ENCODE data around the gene GALNT6. TPM values are rescaled to one million over a fixed set of nuclear protein-coding genes. Genes with fewer than 3 reads are reported as not detected.

The GALNT6 gene
- total and polyA plus RNA-seq, 2 experiments from 2014 or later = 28.4 to 30.7 TPM

- Histone ChIP-seq H3K4me2 (no peak overlapping the region), H3K9me3 (ENCODE audit: low read depth) (no peaks in the 10 kb centered on the region), H3K79me2 (no peaks in the 10 kb centered on the region), H3K36me3 (replicated peaks; ENCODE audit: insufficient read depth, low read depth) (no peaks in the 10 kb centered on the region), H3K27me3 (no peaks in the 10 kb centered on the region), H3K27ac (no peak overlapping the region), H2AFZ (no peak overlapping the region), H3K9me2 (replicated peaks; ENCODE audit: insufficient read depth) (no peaks in the 10 kb centered on the region), H3K4me3 (no peak overlapping the region), H4K20me1 (ENCODE audit: insufficient read depth, poor library complexity, severe bottlenecking) (no peaks in the 10 kb centered on the region), H3K4me1 (ENCODE audit: insufficient read depth) (peaks cover 10% of the 10 kb centered on the region)
- TF ChIP-seq CTCF (IDR thresholded peaks at IDR 0.05; ENCODE audit: poor library complexity) = no peak
- TF ChIP-seq EZH2 (IDR thresholded peaks at IDR 0.05; ENCODE audit: borderline replicate concordance) = no peak
- TF ChIP-seq EZH2phosphoT487 (IDR thresholded peaks at IDR 0.05; ENCODE audit: low read depth, severe bottlenecking, unreplicated experiment) = no peak
- no peak for DNase-seq (ENCODE audit: low spot score)
- WGBS (ENCODE audit: low lambda C conversion rate, missing lambda C conversion rate) = 88% methylated on average over 16 of the region's 17 CpGs
Measured at GRCh38 chr12:51368640-51369517, 22.3 kb downstream of the GALNT6 start.

- Histone ChIP-seq H4K20me1 (ENCODE audit: insufficient read depth, poor library complexity, severe bottlenecking) (no peaks in the 10 kb centered on the region), H3K4me3 (no peak overlapping the region), H3K79me2 (no peaks in the 10 kb centered on the region), H3K9me2 (replicated peaks; ENCODE audit: insufficient read depth) (no peaks in the 10 kb centered on the region), H3K36me3 (replicated peaks; ENCODE audit: insufficient read depth, low read depth) (no peaks in the 10 kb centered on the region), H3K9me3 (ENCODE audit: low read depth) (no peaks in the 10 kb centered on the region), H3K27me3 (no peaks in the 10 kb centered on the region), H2AFZ (no peak overlapping the region), H3K4me1 (ENCODE audit: insufficient read depth) (no peaks in the 10 kb centered on the region), H3K27ac (no peak overlapping the region), H3K4me2 (no peak overlapping the region)
- TF ChIP-seq EZH2 (IDR thresholded peaks at IDR 0.05; ENCODE audit: borderline replicate concordance) (no peak), CTCF (IDR thresholded peaks at IDR 0.05; ENCODE audit: poor library complexity) (no peak), EZH2phosphoT487 (IDR thresholded peaks at IDR 0.05; ENCODE audit: low read depth, severe bottlenecking, unreplicated experiment) (no peak)
- WGBS (ENCODE audit: low lambda C conversion rate, missing lambda C conversion rate) = 94% methylated on average over 10 of the region's 10 CpGs
- DNase-seq (ENCODE audit: low spot score) = no peak
Measured at GRCh38 chr12:51365276-51365675, 25.9 kb downstream of the GALNT6 start.

GRCh38 chr12:51364001-51364400, 27.2 kb downstream of the GALNT6 start:
- Histone ChIP-seq H3K9me2 (replicated peaks; ENCODE audit: insufficient read depth) (no peaks in the 10 kb centered on the region), H3K27ac (no peak overlapping the region), H3K27me3 (no peaks in the 10 kb centered on the region), H3K79me2 (no peaks in the 10 kb centered on the region), H3K36me3 (replicated peaks; ENCODE audit: insufficient read depth, low read depth) (no peaks in the 10 kb centered on the region), H3K4me1 (ENCODE audit: insufficient read depth) (no peaks in the 10 kb centered on the region), H2AFZ (no peak overlapping the region), H3K9me3 (ENCODE audit: low read depth) (no peaks in the 10 kb centered on the region), H3K4me3 (no peak overlapping the region), H3K4me2 (no peak overlapping the region), H4K20me1 (ENCODE audit: insufficient read depth, poor library complexity, severe bottlenecking) (no peaks in the 10 kb centered on the region)
- no peak for DNase-seq (ENCODE audit: low spot score)
- WGBS (ENCODE audit: low lambda C conversion rate, missing lambda C conversion rate) = 91% methylated on average over 11 of the region's 11 CpGs
- TF ChIP-seq EZH2 (IDR thresholded peaks at IDR 0.05; ENCODE audit: borderline replicate concordance) (no peak), EZH2phosphoT487 (IDR thresholded peaks at IDR 0.05; ENCODE audit: low read depth, severe bottlenecking, unreplicated experiment) (no peak), CTCF (IDR thresholded peaks at IDR 0.05; ENCODE audit: poor library complexity) (no peak)

Measured in hepatocyte (in vitro differentiated cells).